ENCODE measurements around the gene TCEANC2.

DNA sequence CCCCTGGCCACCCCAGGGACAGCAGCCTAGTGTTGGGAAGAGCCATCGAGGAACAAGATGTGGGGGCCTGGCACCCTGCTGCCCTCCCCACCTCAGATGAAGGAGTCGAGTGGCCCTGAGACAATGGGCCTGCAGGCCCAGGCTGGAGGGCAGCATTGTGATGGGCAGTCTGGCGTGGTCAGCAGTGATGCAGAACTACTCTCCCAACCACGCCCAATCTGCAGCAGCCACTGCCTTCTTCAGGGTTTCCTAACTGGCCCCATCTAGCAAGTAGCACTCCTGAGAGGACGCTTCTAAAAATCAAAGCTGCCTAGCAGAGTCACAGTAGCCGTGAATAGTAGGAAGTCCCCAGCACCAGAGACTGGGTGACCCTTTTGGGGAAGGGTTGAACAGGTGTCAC lies 80.9 kb downstream of the TCEANC2 start:
- no peak for TF ChIP-seq EGR1 (IDR thresholded peaks at IDR 0.05; ENCODE audit: low read depth in 2 of 2)
- TF ChIP-seq, protein P1, sequence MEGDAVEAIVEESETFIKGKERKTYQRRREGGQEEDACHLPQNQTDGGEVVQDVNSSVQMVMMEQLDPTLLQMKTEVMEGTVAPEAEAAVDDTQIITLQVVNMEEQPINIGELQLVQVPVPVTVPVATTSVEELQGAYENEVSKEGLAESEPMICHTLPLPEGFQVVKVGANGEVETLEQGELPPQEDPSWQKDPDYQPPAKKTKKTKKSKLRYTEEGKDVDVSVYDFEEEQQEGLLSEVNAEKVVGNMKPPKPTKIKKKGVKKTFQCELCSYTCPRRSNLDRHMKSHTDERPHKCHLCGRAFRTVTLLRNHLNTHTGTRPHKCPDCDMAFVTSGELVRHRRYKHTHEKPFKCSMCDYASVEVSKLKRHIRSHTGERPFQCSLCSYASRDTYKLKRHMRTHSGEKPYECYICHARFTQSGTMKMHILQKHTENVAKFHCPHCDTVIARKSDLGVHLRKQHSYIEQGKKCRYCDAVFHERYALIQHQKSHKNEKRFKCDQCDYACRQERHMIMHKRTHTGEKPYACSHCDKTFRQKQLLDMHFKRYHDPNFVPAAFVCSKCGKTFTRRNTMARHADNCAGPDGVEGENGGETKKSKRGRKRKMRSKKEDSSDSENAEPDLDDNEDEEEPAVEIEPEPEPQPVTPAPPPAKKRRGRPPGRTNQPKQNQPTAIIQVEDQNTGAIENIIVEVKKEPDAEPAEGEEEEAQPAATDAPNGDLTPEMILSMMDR (IDR thresholded peaks at IDR 0.05; ENCODE audit: low read depth, low read length, missing input control): no peak
- TF ChIP-seq HNF4A (conservative IDR thresholded peaks at IDR 0.05): no peak
- no peak for TF ChIP-seq MAX (IDR thresholded peaks at IDR 0.05)
- no peak for TF ChIP-seq JUND (IDR thresholded peaks at IDR 0.05)
